GM19351 (cell line): ENCODE measurements around the gene DCST1.

ENCODE experiments used
- ATAC-seq: cut with Tn5 transposase; IDR thresholded peaks from one replicate; pipeline ENCODE4 v1.9.1; 2021; ENCODE audit warnings: mild to moderate bottlenecking, moderate library complexity; ENCODE audit not compliant: unreplicated experiment

Gene DCST1

DNA sequence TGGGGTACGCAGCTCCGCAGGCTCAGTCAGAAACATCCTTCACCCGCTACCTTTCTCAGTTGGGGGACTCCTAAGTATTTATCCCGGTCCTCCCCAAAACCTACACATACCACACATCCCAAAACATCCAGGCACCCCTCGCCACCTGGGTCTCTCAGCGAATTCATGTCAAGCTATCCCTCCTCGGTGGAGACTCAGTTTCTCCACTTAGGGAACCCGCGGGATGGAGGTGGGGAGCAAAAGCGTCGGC lies 32.3 kb upstream of the DCST1 start:
- no peak for ATAC-seq

DNA sequence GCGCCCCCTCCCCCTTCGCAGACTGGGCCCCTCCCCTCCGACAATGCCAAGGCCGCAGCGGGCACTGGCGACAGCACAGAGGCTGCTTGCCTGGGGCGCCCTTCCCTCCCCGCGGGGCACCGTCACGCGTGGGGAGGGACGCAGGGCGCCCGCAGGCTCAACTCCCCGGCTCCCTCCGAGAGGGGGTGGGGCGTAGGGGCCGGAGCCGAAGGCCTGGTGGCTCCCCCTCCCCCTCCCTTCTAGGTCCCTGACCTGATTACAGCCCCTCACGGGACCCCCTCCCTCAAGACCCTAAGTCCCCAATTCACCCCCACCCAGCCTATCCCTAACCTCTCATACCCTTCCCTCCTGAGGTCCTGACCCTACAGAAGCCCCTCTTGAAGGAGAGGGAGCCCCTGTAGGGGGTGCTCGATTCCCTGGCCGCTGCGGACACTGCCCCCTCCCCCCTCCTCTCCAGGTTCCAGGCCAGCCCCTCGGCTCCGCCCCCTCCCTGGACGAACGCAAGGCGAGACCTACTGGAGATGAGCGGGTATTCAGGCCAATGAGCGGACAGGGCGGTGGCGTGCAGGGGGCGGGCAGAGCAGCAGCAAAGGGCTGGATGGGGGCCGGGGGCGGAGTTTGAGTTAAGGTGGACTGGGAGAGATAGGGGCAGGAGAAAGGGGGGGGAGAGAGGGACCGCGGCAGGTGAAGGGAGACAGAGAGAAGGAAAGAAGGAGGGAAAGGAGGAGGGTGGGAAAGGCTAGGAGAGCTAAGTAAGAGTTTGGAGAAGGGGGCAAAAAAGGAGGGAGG lies 31.8 kb upstream of the DCST1 start:
- ATAC-seq, result peak; percentile 49

DNA sequence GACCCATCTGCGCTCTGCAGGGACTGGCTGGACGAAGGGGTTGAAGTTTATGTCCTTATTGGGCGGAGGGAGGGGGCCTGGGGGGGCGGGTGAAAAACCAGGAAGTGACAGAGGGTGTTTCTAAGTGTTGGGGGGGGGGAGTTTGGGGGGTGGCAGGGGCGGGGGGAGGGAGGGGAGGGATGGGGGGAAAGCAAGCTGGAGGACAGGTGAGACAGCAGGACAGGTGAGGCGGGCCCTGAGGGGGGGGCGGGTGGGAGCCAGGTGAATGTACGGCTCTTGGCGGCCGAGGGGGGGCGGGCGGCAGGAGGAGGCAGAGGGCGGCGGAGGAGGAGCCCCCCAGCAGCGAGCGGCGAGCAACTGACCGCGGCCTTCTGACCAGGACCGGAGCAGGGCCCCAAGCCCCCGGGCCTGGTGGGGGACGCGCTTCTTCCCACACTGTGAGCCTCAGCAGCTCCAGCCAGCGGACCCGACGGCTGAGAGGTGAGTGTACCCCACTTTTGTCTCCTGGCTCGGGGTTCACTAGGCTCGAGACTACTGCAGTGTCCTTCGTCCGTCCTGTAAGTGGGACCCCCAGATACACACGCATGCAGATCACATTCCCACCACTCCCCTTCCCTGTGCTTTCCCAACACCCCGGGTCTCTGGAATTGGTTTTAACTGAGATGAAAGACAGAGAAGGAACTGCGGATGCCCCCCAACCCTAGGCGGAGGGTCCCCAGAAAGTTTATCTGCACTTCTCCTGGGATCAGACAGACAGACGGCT lies 31.0 kb upstream of the DCST1 start, which contains the start of gene ZBTB7B:
Gene ZBTB7B, plus strand, starts transcription at position 339 of the 763 bp plus-strand sequence. CDS start 11,859 bp downstream, outside the sequence.
- ATAC-seq, result no peak

DNA sequence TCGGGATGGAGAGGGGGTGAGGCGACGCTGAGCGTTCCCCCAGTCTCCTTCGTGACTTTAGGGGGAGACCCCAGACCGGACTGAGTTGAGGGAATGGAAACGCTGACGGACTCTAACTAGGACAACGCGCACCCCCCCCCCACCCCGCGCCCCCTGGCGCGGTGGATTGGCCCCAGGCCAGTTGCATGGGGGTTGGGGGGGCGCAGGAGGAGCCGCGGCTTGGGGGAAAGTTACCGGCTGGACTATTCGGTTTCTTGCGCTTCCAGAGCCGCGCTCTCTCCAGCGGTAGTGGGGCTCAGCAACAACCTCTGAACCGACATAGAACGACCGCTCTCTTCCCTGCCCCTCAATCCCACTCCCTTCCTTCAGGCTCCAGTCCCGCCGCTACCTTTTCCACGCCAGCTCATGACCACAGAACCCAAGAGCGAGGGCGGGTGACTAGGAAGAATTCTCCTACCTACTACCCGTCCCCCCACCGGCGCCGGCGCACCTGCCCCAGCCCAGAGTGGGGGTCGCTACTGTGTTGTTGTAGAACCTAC lies 30.3 kb upstream of the DCST1 start:
- ATAC-seq, result no peak

DNA sequence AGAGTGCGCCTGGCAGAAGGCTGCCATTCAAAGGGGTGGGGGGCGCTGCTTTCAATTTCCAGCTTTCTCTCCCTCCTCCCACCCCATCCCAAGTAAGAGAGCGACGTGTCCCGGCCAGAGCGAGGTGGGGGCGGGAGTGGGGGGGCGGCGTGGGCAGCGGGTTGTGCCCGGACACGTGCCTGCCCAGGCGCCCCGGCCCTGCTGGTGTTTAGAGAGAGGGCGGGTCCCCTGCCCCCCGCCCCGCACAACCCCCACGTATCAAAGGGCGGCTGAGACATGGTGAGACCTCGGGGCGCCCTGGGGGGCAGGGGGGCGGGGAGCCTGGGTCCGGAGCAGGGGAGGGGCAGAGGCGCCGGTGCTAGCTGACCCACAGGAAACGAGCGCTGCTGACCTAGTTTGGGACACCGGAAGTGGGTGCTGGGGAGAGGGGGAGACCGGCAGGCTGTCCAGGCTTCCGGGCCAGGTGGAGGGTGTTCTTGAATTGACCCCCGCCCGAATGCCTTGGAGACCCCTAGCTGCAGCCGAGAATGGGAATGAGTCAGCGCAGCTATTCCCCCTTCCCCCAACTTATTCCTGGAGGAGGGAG lies 29.8 kb upstream of the DCST1 start:
- no peak for ATAC-seq

DNA sequence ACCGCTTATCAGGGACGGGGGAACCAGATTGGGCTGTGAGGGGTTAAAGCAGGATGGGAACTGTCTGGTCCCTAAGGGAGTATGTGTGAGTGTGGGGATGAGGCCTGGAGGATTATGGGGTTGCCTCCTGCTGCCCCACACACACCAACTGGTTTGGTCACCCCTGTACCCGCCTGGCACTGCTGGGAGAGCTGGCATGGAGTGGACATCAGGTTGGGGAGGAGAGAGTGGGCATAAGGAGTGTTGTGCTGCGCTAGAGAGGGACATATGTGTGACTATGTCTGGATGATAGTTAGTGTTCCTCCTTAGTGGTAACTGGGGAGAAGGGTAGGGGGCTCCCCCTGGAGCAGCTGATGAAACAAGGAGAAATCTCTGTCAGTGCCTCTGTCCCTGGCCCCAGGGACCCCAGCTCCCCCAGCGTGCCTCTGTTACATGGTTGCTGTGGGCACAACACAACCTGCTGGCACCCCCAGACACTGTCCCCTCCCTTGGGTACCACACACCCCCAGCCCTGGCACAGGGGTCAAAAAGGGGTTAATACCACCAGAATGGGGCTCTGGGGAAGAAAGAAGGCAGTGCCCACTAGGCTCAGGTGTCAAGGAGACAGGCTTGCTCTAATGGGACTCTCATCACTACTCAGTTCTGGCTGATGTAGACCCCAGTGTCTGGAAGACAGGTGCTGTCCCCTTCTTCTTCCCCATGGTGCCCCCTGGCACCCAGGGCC lies 29.1 kb upstream of the DCST1 start:
- no peak for ATAC-seq

DNA sequence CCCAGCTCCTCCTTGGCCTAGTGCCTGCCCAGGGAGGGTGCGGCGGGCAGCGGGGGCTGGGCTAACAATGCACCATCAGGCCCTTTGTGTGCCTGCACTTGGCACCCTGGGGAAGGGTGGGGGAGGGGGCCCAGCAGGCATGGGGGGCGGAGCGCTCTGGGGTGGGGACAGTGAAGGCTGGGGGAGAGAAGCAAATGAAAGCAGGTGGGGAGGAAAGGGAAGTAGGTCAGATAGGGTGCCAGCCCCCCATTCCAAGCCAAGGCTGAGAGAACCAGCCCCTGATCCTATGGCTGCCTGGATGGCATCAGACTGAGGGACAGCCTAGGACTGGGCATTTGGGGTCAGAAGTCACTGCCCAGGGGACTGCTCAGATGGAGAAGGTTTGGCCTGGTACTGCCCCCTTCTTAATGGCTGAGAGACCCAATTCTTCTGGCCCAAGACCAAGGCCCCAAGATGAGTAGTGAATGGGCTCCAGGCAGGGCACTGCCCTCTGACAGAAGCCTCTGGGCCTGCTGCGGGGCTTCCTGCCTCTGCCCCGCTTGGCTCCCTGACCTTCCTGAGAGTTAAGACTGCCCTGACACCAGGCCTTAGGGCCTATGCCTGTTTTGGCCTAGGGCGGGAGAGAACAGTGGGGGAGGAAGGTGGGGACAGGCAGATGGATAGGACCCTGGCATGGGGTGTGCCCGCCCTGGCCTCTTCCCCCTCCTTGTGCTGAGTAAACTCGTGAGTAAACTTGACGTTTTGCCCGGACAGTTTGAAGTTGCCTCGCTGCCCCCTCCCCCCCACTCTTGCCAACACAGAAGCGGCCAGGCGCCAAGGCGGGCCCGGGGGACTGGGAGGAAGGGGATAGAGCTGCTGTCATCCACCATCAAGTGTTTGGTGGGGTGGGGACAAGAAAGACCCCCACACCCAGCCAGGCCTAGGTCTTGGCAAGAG lies 28.3 kb upstream of the DCST1 start:
- no peak for ATAC-seq

DNA sequence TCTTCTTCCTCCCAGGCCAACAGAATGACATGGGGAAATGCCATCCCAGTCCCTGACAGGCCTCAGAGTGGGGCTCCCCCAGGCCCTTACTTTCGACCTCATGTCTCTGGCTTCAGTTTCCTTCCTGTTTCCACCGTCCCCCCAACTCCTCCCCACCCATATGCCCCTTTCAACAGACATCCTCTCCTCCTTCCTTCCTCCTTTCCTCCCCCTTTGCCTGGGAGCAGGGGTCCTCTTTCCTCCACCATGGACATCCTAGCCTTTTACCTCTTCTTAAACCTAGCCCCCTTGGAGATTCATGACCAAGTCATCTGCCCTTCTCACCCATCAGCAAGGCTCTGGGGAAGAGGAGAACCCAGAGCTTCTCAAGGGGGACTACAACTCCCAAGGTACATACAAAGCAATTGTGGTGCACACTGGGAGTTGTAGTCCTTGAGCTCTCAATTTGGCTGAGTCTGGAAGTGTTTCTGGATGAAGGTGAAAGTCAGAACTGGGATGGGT lies 27.0 kb upstream of the DCST1 start:
- ATAC-seq, result no peak

DNA sequence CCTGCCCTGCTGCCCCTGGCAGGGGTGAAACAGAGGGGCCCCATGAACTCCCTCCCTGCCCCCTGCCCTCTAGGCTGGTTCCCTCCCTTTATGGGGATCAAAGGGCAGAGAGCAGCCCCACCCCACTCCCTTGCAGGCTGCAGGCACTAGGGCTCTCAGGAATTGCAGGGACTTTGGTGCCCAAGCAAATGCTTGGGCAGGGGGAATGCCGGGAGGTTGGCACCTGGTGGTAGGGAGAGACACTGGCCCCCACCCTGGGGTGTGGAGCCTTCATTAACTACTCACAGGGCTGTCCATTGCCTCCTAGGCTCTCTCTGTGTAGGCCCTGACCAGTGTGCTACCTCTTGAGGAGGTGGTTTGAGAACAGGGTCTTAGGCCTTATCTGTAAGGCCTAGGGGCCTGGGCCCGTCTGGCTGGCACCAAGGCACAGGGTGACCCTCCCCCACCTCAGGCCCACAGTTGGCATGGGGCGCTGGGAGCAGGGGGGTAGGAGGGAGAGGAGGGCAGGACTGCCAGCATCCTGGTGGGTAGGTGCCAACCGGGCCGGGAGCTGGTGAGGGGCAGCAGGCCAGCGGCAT lies 26.3 kb upstream of the DCST1 start:
- ATAC-seq, result no peak

DNA sequence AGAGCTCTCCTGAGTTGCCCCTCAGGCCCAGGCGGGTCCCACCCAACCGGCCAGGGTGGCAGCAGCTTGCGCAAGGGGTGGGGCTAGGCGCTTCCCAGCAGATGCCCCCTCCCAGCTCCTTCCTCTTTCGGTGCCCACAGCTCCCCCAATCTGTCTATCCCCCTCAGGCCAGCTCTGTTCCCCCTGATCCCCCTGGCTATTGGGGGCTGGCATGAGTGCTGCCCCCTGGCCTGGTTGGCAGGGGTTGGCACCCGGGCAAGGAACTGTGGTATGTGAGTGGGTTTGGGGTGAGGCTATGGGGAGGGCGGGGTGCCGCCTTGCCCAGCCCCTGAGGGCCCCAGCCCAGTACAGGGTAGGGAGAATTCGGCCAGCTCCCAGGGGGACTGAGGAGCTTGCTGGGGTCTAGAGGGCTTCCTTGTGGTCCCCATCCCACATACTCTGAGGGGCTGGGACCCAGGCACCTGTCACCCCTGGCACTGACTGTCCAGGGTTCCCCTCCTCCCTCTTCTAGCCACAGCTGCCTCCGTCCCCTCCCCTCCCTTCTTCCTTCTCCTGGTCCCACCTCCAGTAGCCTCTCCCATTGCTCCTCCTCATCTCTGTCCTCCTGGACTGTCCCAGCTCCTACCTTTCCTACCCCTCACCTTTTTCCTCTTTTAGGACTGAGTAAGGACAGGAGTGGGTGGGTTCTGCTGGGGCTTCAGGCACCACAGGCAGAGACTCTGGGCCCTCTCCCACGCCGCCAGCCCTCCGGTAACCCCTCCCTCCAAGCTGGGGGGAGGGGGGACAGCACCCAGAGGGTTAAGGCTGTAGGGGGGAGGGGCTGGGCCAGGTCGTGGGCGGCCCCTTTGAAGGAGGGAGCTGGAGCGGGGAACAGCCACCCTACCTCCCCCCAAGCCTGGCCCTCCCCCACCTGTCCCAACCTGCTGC lies 25.3 kb upstream of the DCST1 start:
- ATAC-seq, result no peak

DNA sequence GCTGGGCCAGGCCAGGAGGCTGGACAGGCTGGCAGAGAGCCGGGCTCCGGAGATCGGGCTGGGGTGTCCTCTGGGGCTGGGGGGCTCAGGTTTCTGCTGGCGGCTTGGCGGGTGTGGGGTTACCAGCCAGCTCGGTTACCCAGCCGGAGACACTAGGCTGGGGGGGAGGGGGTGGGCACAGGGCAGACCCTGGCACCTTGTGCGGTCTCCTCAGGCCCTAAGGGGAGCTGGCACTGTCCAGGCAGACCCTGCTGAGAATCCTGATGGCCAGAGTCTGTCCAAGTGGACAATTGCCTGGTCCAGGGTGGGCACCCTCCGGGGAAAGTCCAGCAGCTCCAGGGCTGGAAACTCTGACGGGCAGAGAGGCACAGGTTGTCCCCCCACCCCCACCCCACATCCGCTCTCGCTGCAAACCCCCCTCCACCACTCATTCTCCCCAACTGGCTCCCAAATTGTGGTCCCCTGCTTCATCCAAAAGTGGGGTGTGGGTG lies 24.4 kb upstream of the DCST1 start:
- no peak for ATAC-seq

DNA sequence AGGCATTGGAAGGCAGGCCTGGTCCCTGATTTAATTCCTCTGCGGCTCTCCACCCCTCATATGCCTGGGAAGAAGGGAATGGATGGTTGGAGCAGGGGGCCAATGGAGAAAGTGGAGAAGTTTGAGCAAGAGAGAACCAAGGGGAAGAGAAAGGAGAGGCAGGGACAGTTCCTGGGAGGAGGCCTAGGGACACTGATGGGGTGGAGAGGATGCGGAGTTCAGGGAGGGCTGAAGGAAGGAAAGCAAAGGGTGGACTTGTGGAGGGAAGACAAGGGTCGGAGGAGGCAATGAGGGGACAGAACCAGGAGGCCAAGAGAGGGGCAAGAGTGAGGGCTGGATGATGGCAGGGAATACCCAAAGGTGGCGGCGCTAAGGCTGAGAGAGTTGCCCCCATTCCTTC lies 23.9 kb upstream of the DCST1 start:
- ATAC-seq, result no peak

DNA sequence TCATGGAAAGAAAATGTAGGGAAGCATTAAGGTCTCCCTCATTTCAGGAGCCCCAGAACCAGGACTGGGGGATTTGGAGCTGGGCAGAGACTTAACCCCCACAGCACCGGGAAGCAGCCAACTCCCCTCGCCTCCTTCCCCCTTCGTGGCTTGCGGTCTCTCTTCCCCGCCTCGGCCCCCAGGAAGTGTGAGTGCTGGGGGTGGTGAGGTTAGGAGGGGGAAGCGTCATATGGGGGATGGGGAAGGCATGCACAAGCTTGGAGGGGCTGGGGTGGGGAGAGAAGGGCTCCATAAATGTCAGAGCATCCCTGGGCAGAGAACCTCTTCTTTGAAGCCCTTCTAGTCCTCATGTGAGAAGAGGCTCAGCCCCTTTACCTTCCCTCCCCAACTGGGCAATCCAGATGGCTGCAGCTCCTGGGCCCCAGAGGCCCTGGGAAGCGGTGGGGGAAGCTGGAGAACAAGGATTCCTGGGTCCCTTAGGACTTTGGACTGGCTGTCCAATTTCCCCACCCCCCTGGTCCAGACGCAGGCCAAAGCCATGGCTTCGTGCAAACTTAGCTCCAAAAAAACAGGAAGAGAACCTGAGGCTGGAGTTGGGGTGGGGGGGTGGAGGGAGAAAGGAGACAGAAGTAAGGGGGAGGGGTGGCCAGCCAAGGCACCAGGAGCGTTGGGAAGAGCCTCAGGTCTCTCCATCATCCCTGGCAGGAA lies 23.3 kb upstream of the DCST1 start:
- no peak for ATAC-seq

DNA sequence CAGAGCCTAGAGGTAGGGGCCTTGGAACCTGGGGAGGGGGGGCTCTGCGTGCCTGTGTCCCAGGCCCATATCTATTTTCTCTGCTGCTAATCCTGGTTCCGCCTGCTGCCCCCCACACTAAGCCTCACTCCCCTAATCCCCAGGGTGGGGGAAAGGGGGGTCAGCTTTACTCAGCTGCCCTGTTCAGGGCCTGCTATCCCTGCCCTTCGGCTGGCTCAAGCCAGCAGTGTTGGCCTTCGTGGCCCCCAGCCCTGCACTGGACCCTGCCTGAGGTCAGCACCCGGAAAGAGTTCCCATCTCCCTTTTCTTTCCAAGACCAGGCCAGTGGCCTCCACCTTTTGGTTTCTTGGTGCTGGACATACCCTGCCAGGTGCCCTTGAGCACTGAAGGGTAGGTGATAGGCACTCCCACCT lies 22.6 kb upstream of the DCST1 start:
- no peak for ATAC-seq

DNA sequence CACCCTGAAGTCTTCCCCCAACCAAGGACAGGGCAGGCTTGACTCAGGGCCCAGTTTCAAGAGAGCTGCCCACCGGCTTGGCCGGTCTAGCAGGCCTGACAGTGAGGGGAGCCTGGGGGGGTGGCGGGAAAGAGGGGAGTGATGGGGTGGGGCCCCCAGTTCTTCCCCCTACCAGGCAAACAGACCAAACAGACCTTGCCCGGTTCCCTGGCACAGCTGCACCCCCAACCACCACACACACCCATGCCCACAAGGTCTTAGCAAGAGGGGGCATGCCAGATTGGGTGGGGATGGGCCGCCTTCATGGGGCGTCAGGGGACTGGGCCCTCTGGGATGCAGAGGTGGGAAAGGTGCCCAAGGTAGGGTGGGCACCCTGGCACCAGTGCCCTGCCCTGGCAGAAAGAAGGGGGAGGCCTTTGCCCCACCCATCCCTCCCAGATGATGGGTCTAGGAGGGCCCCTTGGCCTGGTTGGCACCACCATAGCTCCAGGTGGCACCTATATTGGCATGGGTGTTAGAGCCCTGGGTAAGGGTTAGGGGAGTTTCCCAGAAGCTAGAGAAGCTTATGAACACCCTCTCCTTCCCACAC lies 22.1 kb upstream of the DCST1 start:
- no peak for ATAC-seq

DNA sequence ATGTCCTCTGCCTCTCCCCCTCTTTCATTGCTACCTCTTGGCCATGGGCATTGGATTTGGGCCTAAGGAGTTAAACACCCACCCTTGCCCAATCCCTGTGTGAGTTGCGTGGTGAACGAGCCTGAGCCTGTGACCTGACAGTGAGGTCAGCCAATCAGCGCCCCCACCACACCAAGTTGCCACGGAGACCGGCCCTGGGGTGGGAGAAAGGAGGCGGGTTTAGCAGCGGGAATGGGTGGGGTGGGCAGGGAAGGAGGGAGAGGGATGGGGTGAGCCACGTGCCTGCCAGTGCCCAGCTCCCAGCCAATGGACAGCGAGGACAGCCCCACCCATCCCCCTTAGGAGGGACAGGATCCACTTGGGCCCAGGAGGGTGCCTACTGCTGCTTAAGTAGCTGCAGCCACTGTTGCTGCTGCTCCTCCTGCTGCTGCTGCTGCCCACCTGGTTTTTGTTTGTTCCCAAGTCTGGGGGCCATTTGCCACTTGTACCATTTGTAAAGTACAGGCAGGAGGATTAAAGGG lies 21.5 kb upstream of the DCST1 start:
- ATAC-seq, result no peak
